NCI-H748 (cell line): Measurements from ENCODE around the gene PBX4.

Experiments used
- DNase-seq: peaks from one replicate; lab custom pipeline; 2025; ENCODE audit not compliant: unreplicated experiment; lab: John Stamatoyannopoulos, UW

PBX4 gene

GRCh38 chr19:19559931-19560330, 58.6 kb downstream of the PBX4 start:
- DNase-seq = no peak

GRCh38 chr19:19558636-19559035, 59.9 kb downstream of the PBX4 start:
- no peak for DNase-seq

DNA sequence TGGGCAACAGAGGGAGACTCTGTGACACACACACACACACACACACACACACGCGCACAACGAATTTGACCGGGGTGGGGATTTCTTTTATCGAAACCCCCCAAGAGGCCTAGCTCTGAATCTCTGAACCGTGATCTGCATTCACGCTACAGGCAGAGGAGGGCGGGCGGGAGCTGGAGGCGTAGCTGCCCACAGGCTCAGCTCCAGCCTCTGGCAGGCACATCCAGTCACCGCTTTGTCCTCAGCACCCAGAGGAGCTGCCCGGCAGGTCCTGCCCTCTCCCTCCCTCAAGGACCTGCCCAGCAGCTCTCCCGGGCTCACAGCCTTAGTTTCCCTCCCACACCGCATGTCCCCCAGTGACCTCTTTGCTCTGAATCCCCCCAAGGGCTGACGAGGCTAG, 60.4 kb downstream of the PBX4 start:
- no peak for DNase-seq

GRCh38 chr19:19554074-19555023, 64.1 kb downstream of the PBX4 start:
- DNase-seq = peak; percentile 52

DNA sequence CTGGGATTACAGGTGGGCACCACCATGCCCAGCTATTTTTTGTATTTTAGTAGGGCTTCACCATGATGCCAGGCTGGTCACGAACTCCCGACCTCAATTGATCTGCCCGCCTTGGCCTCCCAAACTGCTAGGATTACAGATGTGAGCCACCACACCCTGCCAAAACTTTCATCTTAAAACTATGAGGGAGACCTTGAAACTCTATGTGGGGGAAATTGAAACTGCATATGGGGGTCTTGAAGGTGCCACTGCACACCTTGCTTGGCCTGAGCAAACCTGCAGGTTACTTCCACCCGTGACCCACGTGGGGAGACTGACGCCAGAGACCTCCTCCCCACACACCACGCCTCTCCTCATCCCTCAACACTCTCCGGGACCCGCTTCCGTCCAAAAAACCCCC, 64.8 kb downstream of the PBX4 start:
- no peak for DNase-seq

- DNase-seq = no peak
Measured at GRCh38 chr19:19552798-19553197, 65.7 kb downstream of the PBX4 start.

DNA sequence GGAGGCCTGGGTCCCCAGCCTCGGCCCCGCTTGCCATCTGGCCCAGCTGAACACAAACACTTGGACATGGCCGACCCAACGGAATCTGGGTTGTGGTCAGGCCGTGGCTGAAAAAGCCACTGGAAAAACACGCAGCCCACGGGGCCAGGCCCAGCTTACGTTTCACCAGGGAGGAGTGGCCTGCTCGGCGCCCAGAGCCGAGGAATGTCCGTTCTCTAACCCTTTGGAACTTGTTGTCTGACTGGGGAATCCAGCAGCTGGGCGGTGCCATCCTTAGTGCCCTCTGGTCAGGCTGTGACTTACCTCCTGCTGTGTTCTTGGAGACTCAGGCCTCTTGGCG, 66.7 kb downstream of the PBX4 start:
- DNase-seq = no peak

GRCh38 chr19:19550972-19551852, 67.3 kb downstream of the PBX4 start:
- DNase-seq = no peak

DNA sequence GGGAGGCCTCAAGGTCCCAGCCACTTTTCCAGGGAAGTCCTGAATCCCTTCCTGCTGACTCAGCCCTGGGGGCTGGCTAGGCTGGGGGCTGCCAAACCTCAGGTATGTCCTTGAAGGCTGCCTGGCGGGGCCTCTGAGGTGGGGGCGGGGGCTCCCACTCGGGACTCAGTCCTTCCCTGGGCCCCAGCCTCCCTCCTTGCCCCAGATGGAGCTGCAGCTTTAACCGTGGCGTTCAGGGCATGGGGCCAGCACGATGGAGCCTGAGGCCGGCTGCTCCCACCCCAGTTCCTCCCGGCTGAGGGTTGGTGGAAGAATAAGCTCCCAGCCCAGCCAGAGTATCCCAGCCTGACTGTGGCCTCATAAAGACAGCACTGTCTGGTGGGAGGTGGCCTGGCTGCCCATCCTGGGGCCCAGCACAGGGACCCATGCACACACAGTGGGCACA, 68.0 kb downstream of the PBX4 start:
- no peak for DNase-seq

DNA sequence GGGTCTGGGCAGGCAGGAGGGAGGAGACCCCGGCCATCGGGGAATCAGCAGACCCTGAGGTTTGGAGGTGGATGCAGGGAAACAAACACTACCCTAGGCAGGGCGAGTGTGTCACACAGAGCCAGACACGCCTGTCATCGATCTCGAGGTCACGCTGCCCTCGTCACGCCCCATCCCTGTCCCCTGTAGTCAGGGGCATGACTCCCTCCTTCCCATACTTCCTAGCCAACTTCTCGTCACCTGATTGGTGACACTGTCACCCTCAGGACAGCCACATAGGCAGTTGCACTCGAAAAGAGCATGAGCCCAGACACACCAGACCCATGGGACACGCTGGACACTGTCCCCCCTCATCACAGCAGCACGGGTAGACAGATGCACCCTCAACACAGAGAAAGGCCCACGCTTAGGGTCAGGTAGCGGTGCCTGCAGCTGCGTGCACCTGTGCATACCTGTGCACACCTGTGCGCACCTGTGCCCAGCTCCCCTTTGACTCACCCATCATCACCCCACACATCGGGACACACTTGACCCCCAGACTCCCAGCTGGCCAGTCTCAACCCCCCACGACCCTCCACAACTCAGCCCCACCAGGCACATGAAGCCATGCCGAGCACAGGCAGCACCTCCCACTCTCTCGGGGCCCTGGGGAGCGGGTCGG, 68.6 kb downstream of the PBX4 start:
- no peak for DNase-seq

GRCh38 chr19:19548915-19549759, 69.3 kb downstream of the PBX4 start:
- DNase-seq = no peak

DNA sequence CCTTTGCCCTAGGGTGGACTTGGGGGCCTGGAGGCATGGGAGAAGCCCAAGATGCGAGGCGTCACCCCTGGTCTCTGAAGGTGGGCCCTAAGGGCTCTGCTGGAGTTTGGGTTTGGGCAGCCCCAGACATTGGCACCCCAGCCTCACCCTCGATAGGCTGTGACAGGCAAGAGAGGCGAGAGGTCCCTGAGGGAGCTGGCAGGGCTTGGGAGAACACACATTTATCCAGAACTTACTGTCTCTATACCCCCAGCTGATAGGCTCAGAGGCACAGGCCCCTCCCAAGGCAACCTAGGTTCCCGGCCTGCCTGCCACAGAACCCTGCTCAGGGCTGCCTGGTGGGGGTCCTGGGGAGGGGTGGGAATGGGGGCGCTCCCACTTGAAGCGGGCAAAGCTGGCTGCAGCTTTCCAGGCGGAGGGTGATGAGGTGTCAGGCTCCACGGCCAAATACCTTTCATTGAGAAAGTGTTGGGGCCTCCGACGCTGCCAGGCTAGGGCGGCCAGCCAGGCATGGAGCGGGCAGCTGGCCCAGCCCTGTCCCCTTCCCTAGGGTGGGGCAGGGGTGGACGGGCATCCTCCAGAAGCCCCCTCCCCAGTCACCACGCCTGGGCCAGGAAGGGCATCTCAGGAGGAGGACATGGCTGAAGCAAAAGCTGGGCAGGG, 70.7 kb downstream of the PBX4 start:
- DNase-seq = no peak

- no peak for DNase-seq
Measured at GRCh38 chr19:19546751-19547162, 71.7 kb downstream of the PBX4 start.

- no peak for DNase-seq
Measured at GRCh38 chr19:19545707-19546106, 72.8 kb downstream of the PBX4 start.

- no peak for DNase-seq
Measured at GRCh38 chr19:19544954-19545591, 73.4 kb downstream of the PBX4 start.

DNA sequence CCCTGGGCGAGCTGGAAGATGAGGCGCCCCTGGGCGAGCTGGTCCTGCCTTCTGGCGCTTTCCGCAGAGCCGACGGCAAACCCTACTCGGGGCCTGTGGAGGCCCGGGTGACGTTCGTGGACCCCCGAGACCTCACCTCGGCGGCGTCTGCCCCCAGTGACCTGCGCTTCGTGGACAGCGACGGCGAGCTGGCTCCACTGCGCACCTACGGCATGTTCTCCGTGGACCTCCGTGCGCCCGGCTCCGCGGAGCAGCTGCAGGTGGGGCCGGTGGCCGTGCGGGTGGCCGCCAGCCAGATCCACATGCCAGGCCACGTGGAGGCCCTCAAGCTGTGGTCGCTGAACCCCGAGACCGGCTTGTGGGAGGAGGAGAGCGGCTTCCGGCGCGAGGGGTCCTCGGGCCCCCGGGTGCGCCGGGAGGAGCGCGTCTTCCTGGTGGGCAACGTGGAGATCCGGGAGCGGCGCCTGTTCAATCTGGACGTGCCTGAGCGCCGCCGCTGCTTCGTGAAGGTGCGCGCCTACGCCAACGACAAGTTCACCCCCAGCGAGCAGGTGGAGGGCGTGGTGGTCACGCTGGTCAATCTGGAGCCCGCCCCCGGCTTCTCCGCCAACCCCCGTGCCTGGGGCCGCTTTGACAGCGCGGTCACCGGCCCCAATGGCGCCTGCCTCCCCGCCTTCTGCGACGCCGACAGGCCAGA, 74.1 kb downstream of the PBX4 start:
- no peak for DNase-seq

GRCh38 chr19:19543640-19544039, 74.8 kb downstream of the PBX4 start:
- DNase-seq = no peak

- DNase-seq = no peak
Measured at GRCh38 chr19:19543101-19543500, 75.4 kb downstream of the PBX4 start.

GRCh38 chr19:19542507-19542906, 76.0 kb downstream of the PBX4 start:
- no peak for DNase-seq
